HepG2 (cell line): Measurements from ENCODE around the gene AEBP1. TPM values are rescaled to one million over a fixed set of nuclear protein-coding genes. Genes with fewer than 3 reads are reported as not detected.

Experiments used
- AGO1 ChIP-seq: fragments of 200-400 bp; formaldehyde crosslinking; IDR thresholded peaks from 2 replicates; pipeline ENCODE4 v1.6.1; 2017; ENCODE audit warnings: mild to moderate bottlenecking, low read depth, low read length, moderate library complexity; ENCODE audit not compliant: poor library complexity, severe bottlenecking
- FOXJ3 ChIP-seq: sonication (generic); formaldehyde crosslinking; IDR thresholded peaks from 2 replicates; pipeline ENCODE4 v1.4.0; 2020; ENCODE audit warnings: missing genetic modification reagents, mild to moderate bottlenecking, borderline replicate concordance
- FOXP1 ChIP-seq, 2 experiments: fragments of 450-650 bp in 1 of 2; IDR thresholded peaks; 2 replicates each; pipeline ENCODE4 v1.6.1; 2017 to 2018; ENCODE audit warnings: antibody characterized with exemption in 1 of 2
- GABPB1 ChIP-seq: IDR thresholded peaks from 2 replicates; pipeline ENCODE4 v1.6.1; 2016; ENCODE audit warnings: mild to moderate bottlenecking, missing genetic modification reagents, moderate library complexity, missing compliant biosample characterization
- GATAD2A ChIP-seq: IDR thresholded peaks from 2 replicates; pipeline ENCODE4 v1.6.1; 2016
- MBD4 ChIP-seq: IDR thresholded peaks from 2 replicates; pipeline ENCODE4 v1.6.1; 2012; ENCODE audit warnings: low read length, inconsistent platforms, borderline replicate concordance
- NFE2L2 ChIP-seq: fragments of 150-350 bp; IDR thresholded peaks from 2 replicates; pipeline ENCODE4 v1.6.1; 2014; ENCODE audit warnings: low read length
- RBFOX2 ChIP-seq: fragments of 200-400 bp; formaldehyde crosslinking; IDR thresholded peaks from 2 replicates; pipeline ENCODE4 v1.6.1; 2017; ENCODE audit warnings: low read depth, mild to moderate bottlenecking, low read length
- SIX1 ChIP-seq: sonication (generic); formaldehyde crosslinking; IDR thresholded peaks from 2 replicates; pipeline ENCODE4 v1.4.0; 2020; ENCODE audit warnings: missing genetic modification reagents, borderline replicate concordance
- TGIF2 ChIP-seq: IDR thresholded peaks from 2 replicates; pipeline ENCODE4 v1.6.1; 2016; ENCODE audit warnings: control low read depth, missing compliant biosample characterization
- THAP11 ChIP-seq: IDR thresholded peaks from 2 replicates; pipeline ENCODE4 v1.6.1; 2016; ENCODE audit warnings: missing biosample characterization, missing genetic modification reagents
- YY1 ChIP-seq: IDR thresholded peaks from 2 replicates; pipeline ENCODE4 v1.6.1; 2011; ENCODE audit warnings: low read length, low read depth, moderate library complexity, mild to moderate bottlenecking; ENCODE audit not compliant: insufficient read depth, insufficient replicate concordance
- ZMYM3 ChIP-seq: sonication (generic); formaldehyde crosslinking; IDR thresholded peaks from 2 replicates; pipeline ENCODE4 v1.5.1; 2020; ENCODE audit warnings: mild to moderate bottlenecking, missing genetic modification reagents
- ZNF124 ChIP-seq: sonication (generic); formaldehyde crosslinking; IDR thresholded peaks from 2 replicates; pipeline ENCODE4 v1.4.0; 2020; ENCODE audit warnings: missing genetic modification reagents
- ZNF207 ChIP-seq: fragments of 450-650 bp; IDR thresholded peaks from 2 replicates; pipeline ENCODE4 v1.6.1; 2016; ENCODE audit warnings: antibody characterized with exemption, borderline replicate concordance
- ZNF224 ChIP-seq: sonication (generic); formaldehyde crosslinking; IDR thresholded peaks from 2 replicates; pipeline ENCODE4 v1.5.0; 2020; ENCODE audit warnings: mild to moderate bottlenecking, missing genetic modification reagents
- ZNF234 ChIP-seq: sonication (generic); formaldehyde crosslinking; conservative IDR thresholded peaks from 2 replicates; pipeline ENCODE4 v1.5.1; 2020; ENCODE audit warnings: mild to moderate bottlenecking, missing genetic modification reagents
- ZNF296 ChIP-seq: sonication (generic); formaldehyde crosslinking; conservative IDR thresholded peaks from 2 replicates; pipeline ENCODE4 v1.5.0; 2020; ENCODE audit warnings: mild to moderate bottlenecking, missing genetic modification reagents
- ZNF367 ChIP-seq: sonication (generic); formaldehyde crosslinking; IDR thresholded peaks from 2 replicates; pipeline ENCODE4 v1.4.0; 2020; ENCODE audit warnings: missing genetic modification reagents, borderline replicate concordance
- ZNF432 ChIP-seq: sonication (generic); formaldehyde crosslinking; IDR thresholded peaks from 2 replicates; pipeline ENCODE4 v1.5.0; 2020; ENCODE audit warnings: missing genetic modification reagents, mild to moderate bottlenecking, borderline replicate concordance
- ZNF460 ChIP-seq: sonication (generic); formaldehyde crosslinking; IDR thresholded peaks from 2 replicates; pipeline ENCODE4 v1.5.1; 2020; ENCODE audit warnings: missing genetic modification reagents, mild to moderate bottlenecking, borderline replicate concordance
- ZNF558 ChIP-seq: sonication (generic); formaldehyde crosslinking; IDR thresholded peaks from 2 replicates; pipeline ENCODE4 v1.9.0; 2022; ENCODE audit warnings: mild to moderate bottlenecking, missing genetic modification reagents, borderline replicate concordance
- ZSCAN29 ChIP-seq: sonication (generic); formaldehyde crosslinking; conservative IDR thresholded peaks from 2 replicates; pipeline ENCODE4 v1.4.0; 2020; ENCODE audit warnings: mild to moderate bottlenecking, missing genetic modification reagents
- polyA plus RNA-seq, 8 experiments: library from polyadenylated mRNA; depleted of rRNA in 3 of 8; stranded (reverse) in 7 of 8; unstranded in 1 of 8; fragments of >200 nt; fragmentation: Illumina TruSeq in 4 of 8; extraction: Trizol in 4 of 8; gene quantifications; 2 replicates each; pipeline versions ENCODE4 v1.2.1 to v1.2.3, GENCODE V29; 2011 to 2016; ENCODE audit warnings: low read depth in 4 of 8, missing spikeins in 1 of 8, mixed read lengths in 1 of 8; ENCODE audit not compliant: insufficient read depth in 1 of 8
- total RNA-seq, 5 experiments: library from RNA; depleted of rRNA; stranded (reverse); fragments of >200 nt; fragmentation: Illumina TruSeq; extraction: Trizol; gene quantifications; 2 replicates each; pipeline ENCODE4 v1.2.3, GENCODE V29; 2016; ENCODE audit warnings: low read depth in 1 of 5
- TF ChIP-seq, protein P1 (sequence below), 2 experiments: fragments of 450-650 bp in 1 of 2; sonication (generic) in 1 of 2; formaldehyde crosslinking; IDR thresholded peaks; 2 replicates each; pipeline versions ENCODE4 v1.5.0 to v1.8.0; 2020 to 2022; ENCODE audit warnings: mild to moderate bottlenecking in 1 of 2, missing genetic modification reagents in 1 of 2
- TF ChIP-seq, protein P2 (sequence below), 2 experiments: sonication (generic) in 1 of 2; formaldehyde crosslinking in 1 of 2; IDR thresholded peaks; 2 replicates each; pipeline versions ENCODE4 v1.5.1 to v1.6.1; 2011 to 2020; ENCODE audit warnings: borderline replicate concordance in 1 of 2, low read depth in 1 of 2, low read length in 1 of 2, mild to moderate bottlenecking in 1 of 2, missing genetic modification reagents in 1 of 2, moderate library complexity in 1 of 2
- TF ChIP-seq, protein P3 (sequence below): sonication (generic); formaldehyde crosslinking; IDR thresholded peaks from 2 replicates; pipeline ENCODE4 v1.4.0; 2020; ENCODE audit warnings: mild to moderate bottlenecking, missing genetic modification reagents

AEBP1 gene
- total and polyA plus RNA-seq, 2 of the 13 experiments (the other 11 are each of a cell fraction or from before 2014, with no cell fraction given): 0.22 to 0.55 TPM

DNA sequence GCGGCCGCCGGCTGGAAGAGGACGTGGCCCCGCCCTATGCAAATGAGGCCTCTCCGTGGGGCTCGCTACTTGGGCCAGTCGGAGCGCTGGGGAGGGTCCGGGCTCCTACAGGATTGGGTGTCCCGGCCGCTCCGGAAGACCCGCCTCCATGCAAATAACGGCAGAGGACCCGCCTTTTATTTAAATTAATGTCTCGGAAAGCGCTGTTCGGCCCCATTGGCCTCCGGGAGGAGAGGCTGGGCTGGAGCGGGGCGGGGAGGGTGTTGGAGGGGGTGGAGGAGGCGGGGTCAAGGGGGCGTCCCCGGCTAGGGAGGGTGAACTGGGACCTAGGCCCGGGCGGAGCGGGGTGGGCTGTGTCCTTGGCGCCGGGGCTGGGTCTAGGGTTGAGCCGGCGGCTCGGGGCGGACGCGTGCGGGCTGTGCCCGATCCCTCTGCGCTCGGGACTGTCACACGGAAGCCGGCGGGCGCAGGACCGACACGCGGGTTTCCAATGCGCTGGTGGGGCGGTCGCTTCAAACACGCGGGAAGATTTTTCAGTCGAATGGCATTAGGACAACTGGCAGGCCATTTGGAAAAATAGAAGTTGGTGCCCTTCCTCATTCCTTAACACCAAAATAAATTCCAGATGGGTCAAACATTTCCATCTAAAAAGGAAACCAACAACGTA is 21.5 kb upstream of the AEBP1 start (continued):
- TF ChIP-seq AGO1 (no peak), ZNF207 (no peak), ZNF234 (CRISPR knock-in tag) (no peak), FOXP1 (IDR thresholded peaks at IDR 0.05) (no peak), FOXP1 (CRISPR knock-in tag; IDR thresholded peaks at IDR 0.05) (no peak), YY1 (no peak), ZSCAN29 (CRISPR knock-in tag) (no peak), MBD4 (no peak), NFE2L2 (no peak), FOXJ3 (CRISPR knock-in tag) (no peak), ZMYM3 (CRISPR knock-in tag) (no peak), GABPB1 (CRISPR knock-in tag) (peak; percentile 85), ZNF558 (CRISPR knock-in tag) (no peak), ZNF124 (CRISPR knock-in tag) (0 out of 2 replicates have a peak, but pooled peaks have one; percentile 14), ZNF296 (CRISPR knock-in tag) (no peak), ZNF432 (CRISPR knock-in tag) (no peak), ZNF224 (CRISPR knock-in tag) (no peak), GATAD2A (CRISPR knock-in tag) (peak; percentile 28; the same call in 1 of the 2 replicates), RBFOX2 (peak; percentile 5; the same call in 1 of the 2 replicates), ZNF367 (CRISPR knock-in tag) (no peak), THAP11 (peak; percentile 17; the same call in 1 of the 2 replicates), ZNF460 (CRISPR knock-in tag) (no peak), SIX1 (CRISPR knock-in tag) (no peak), TGIF2 (no peak)
- TF ChIP-seq, protein P1, sequence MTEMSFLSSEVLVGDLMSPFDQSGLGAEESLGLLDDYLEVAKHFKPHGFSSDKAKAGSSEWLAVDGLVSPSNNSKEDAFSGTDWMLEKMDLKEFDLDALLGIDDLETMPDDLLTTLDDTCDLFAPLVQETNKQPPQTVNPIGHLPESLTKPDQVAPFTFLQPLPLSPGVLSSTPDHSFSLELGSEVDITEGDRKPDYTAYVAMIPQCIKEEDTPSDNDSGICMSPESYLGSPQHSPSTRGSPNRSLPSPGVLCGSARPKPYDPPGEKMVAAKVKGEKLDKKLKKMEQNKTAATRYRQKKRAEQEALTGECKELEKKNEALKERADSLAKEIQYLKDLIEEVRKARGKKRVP (CRISPR knock-in tag; IDR thresholded peaks at IDR 0.05): no peak
- TF ChIP-seq, protein P2, sequence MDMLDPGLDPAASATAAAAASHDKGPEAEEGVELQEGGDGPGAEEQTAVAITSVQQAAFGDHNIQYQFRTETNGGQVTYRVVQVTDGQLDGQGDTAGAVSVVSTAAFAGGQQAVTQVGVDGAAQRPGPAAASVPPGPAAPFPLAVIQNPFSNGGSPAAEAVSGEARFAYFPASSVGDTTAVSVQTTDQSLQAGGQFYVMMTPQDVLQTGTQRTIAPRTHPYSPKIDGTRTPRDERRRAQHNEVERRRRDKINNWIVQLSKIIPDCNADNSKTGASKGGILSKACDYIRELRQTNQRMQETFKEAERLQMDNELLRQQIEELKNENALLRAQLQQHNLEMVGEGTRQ (IDR thresholded peaks at IDR 0.05; ENCODE audit: low read depth, low read length): no peak
- TF ChIP-seq, protein P2 (CRISPR knock-in tag; IDR thresholded peaks at IDR 0.05; ENCODE audit: borderline replicate concordance): no peak
- TF ChIP-seq, protein P3, sequence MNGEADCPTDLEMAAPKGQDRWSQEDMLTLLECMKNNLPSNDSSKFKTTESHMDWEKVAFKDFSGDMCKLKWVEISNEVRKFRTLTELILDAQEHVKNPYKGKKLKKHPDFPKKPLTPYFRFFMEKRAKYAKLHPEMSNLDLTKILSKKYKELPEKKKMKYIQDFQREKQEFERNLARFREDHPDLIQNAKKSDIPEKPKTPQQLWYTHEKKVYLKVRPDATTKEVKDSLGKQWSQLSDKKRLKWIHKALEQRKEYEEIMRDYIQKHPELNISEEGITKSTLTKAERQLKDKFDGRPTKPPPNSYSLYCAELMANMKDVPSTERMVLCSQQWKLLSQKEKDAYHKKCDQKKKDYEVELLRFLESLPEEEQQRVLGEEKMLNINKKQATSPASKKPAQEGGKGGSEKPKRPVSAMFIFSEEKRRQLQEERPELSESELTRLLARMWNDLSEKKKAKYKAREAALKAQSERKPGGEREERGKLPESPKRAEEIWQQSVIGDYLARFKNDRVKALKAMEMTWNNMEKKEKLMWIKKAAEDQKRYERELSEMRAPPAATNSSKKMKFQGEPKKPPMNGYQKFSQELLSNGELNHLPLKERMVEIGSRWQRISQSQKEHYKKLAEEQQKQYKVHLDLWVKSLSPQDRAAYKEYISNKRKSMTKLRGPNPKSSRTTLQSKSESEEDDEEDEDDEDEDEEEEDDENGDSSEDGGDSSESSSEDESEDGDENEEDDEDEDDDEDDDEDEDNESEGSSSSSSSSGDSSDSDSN (CRISPR knock-in tag): peak; percentile 70; the same call in 1 of the 2 replicates
